Sigmoid colon (tissue), 7 donors: Measurements from ENCODE around the gene CLCNKA. TPM values are rescaled to one million over a fixed set of nuclear protein-coding genes. Genes with fewer than 3 reads are reported as not detected.
"Not testable (repeated sequence)": the region's sequence is repeated elsewhere in the genome, so short reads cannot be mapped to it uniquely, and the experiment has no call there.

Source experiments
- DNase-seq: peaks from one replicate; pipeline ENCODE4 v3.0.0-alpha.2; 2019
- H3K27ac ChIP-seq, 4 donors: fragments of 200-600 bp; sonication (generic); one replicate each; pipeline ENCODE4 v1.5.1; 2016 to 2019; ENCODE audit warnings: mild to moderate bottlenecking in 1 of 4
- H3K27me3 ChIP-seq, 3 donors: fragments of 200-600 bp; sonication (generic); one replicate each; pipeline ENCODE4 v1.5.1; 2019; ENCODE audit warnings: mild to moderate bottlenecking in 1 of 3
- H3K36me3 ChIP-seq, 4 donors: fragments of 200-600 bp; sonication (generic); one replicate each; pipeline ENCODE4 v1.5.1; 2016 to 2019
- H3K4me1 ChIP-seq, 4 donors: fragments of 200-600 bp; sonication (generic); one replicate each; pipeline ENCODE4 v1.5.1; 2017 to 2019
- H3K4me3 ChIP-seq, 4 donors: fragments of 200-600 bp; sonication (generic); one replicate each; pipeline ENCODE4 v1.5.1; 2017 to 2019; ENCODE audit warnings: mild to moderate bottlenecking in 2 of 4, moderate library complexity in 1 of 4
- H3K9me3 ChIP-seq, 4 donors: fragments of 200-600 bp in 3 of 4; sonication (generic) in 3 of 4; one replicate each; pipeline versions ENCODE4 v1.5.1 to v1.6.1; 2013 to 2019
- CTCF ChIP-seq, 4 experiments: fragments of 450-650 bp in 3 of 4; fragments of 200-600 bp in 1 of 4; IDR thresholded peaks; one replicate each; pipeline ENCODE4 v1.5.1; 2016 to 2019; ENCODE audit warnings: antibody characterized with exemption in 4 of 4, mild to moderate bottlenecking in 3 of 4, moderate library complexity in 2 of 4
- EP300 ChIP-seq, 4 donors: sonication (generic); formaldehyde crosslinking; IDR thresholded peaks; one replicate each; pipeline ENCODE4 v1.6.1; 2017; ENCODE audit warnings: antibody characterized with exemption in 4 of 4
- POLR2A ChIP-seq, 2 donors: fragments of 450-650 bp; IDR thresholded peaks; one replicate each; pipeline ENCODE4 v1.6.1; 2016; ENCODE audit warnings: antibody characterized with exemption in 2 of 2, mild to moderate bottlenecking in 2 of 2, moderate library complexity in 2 of 2
- POLR2AphosphoS5 ChIP-seq, 4 donors: sonication (generic); formaldehyde crosslinking; IDR thresholded peaks; one replicate each; pipeline ENCODE4 v1.6.1; 2017; ENCODE audit warnings: antibody characterized with exemption in 4 of 4
- WGBS, 2 donors: extraction: QIAGEN DNeasy Blood & Tissue Kit; methylation state at CpG; one replicate each; pipeline ENCODE4 v1.1.7; 2013; 5-methylcytosine and 5-hydroxymethylcytosine counted together
- intact Hi-C: fragments of 100-400 bp; cut with DNase I; formaldehyde crosslinking; loops from one replicate; pipeline ENCODE4 v1.15.1; 2023
- polyA plus RNA-seq, 3 donors: library from polyadenylated mRNA; stranded (reverse); fragments of 200-250 nt; gene quantifications; one replicate each; pipeline ENCODE4 v1.2.3, GENCODE V29; 2013
- total RNA-seq, 4 donors: library from RNA; depleted of rRNA; stranded (reverse); fragments of >200 nt; gene quantifications; one replicate each; pipeline ENCODE4 v1.1.0, GENCODE V29; 2016
- donor health status: healthy with polysubstance abuse.
- donor health status: Bipolar disorder and iron deficiency.
- donor health status: healthy.

Gene CLCNKA
- total and polyA plus RNA-seq, 7 donors = 0.13 to 1.1 TPM; not detected in 5

GRCh38 chr1:16018308-16018707 is 3.5 kb upstream of the CLCNKA start:
- H3K4me1 ChIP-seq = peaks cover 3 to 85% (median 69%) of the 10 kb centered on the region in 4 donors
- peak overlapping the region; percentile 92 to 94 (median 94) for H3K27ac ChIP-seq
- no peaks in the 10 kb centered on the region for H3K36me3 ChIP-seq
- no peaks in the 10 kb centered on the region for H3K9me3 ChIP-seq
- no peaks in the 10 kb centered on the region for H3K27me3 ChIP-seq
- TF ChIP-seq CTCF (IDR thresholded peaks at IDR 0.05) (peak in 1 of 4 experiments; percentile 5), POLR2AphosphoS5 (IDR thresholded peaks at IDR 0.05) (no peak)
- H3K4me3 ChIP-seq = peak overlapping the region in 3 of 4 donors; percentile 56 to 63 (median 57)
- WGBS, 2 donors = 62 to 78% methylated on average over 4 of the region's 4 CpGs
- intact Hi-C loops = no loop called here
- no peak for DNase-seq

- peak in 2 of 4 donors; percentile 32 to 44 for TF ChIP-seq POLR2AphosphoS5 (IDR thresholded peaks at IDR 0.05)
- no peak for TF ChIP-seq CTCF (IDR thresholded peaks at IDR 0.05)
- no peak for TF ChIP-seq POLR2A (IDR thresholded peaks at IDR 0.05)
- H3K27me3 ChIP-seq = no peaks in the 10 kb centered on the region
- H3K9me3 ChIP-seq = no peaks in the 10 kb centered on the region
- H3K4me1 ChIP-seq = peaks cover 3 to 78% (median 63%) of the 10 kb centered on the region in 4 donors
- H3K36me3 ChIP-seq = no peaks in the 10 kb centered on the region
- H3K27ac ChIP-seq = peak overlapping the region; percentile 92 to 94 (median 94)
- peak overlapping the region in 1 of 4 donors; percentile 63 for H3K4me3 ChIP-seq
- WGBS, 2 donors = 81 to 83% methylated on average over 23 of the region's 23 CpGs
- intact Hi-C loops = no loop called here
- DNase-seq = no peak
Observed at GRCh38 chr1:16018749-16019643, 2.8 kb upstream of the CLCNKA start.

GRCh38 chr1:16019644-16020277 is 2.1 kb upstream of the CLCNKA start:
- intact Hi-C loops = no loop called here
- 72 to 84% methylated on average over 9 of the region's 9 CpGs for WGBS, 2 donors

GRCh38 chr1:16020325-16020724 is 1.5 kb upstream of the CLCNKA start:
- 75 to 83% methylated on average over 6 of the region's 6 CpGs for WGBS, 2 donors
- H3K4me3 ChIP-seq = no peak overlapping the region
- H3K36me3 ChIP-seq = no peaks in the 10 kb centered on the region
- H3K27me3 ChIP-seq = no peaks in the 10 kb centered on the region
- H3K27ac ChIP-seq = peak overlapping the region; percentile 92 to 94 (median 94)
- peaks cover 3 to 64% (median 49%) of the 10 kb centered on the region in 4 donors for H3K4me1 ChIP-seq
- H3K9me3 ChIP-seq = no peaks in the 10 kb centered on the region
- intact Hi-C loops = no loop called here
- no peak for DNase-seq
- no peak for TF ChIP-seq POLR2AphosphoS5 (IDR thresholded peaks at IDR 0.05)
- no peak for TF ChIP-seq POLR2A (IDR thresholded peaks at IDR 0.05)
- no peak for TF ChIP-seq EP300 (IDR thresholded peaks at IDR 0.05)
- TF ChIP-seq CTCF (IDR thresholded peaks at IDR 0.05) = no peak

More at GRCh38 chr1:16019644-16020277, 2.1 kb upstream of the CLCNKA start:
- H3K4me1 ChIP-seq = peaks cover 3 to 70% (median 55%) of the 10 kb centered on the region in 4 donors
- H3K36me3 ChIP-seq = no peaks in the 10 kb centered on the region
- no peaks in the 10 kb centered on the region for H3K9me3 ChIP-seq
- no peak for TF ChIP-seq POLR2A (IDR thresholded peaks at IDR 0.05)
- no peak for TF ChIP-seq POLR2AphosphoS5 (IDR thresholded peaks at IDR 0.05)
- no peak for TF ChIP-seq EP300 (IDR thresholded peaks at IDR 0.05)
- TF ChIP-seq CTCF (IDR thresholded peaks at IDR 0.05) = no peak
- no peak overlapping the region for H3K4me3 ChIP-seq
- DNase-seq = peak; percentile 82
- no peaks in the 10 kb centered on the region for H3K27me3 ChIP-seq
- peak overlapping the region; percentile 92 to 94 (median 94) for H3K27ac ChIP-seq

GRCh38 chr1:16020878-16021277 is 958 bp upstream of the CLCNKA start:
- H3K27me3 ChIP-seq, H3K9me3 ChIP-seq, DNase-seq, H3K4me3 ChIP-seq, intact Hi-C loops, H3K36me3 ChIP-seq: not testable (repeated sequence)
- WGBS, 2 donors = 81 to 83% methylated on average over 9 of the region's 9 CpGs
- Histone ChIP-seq H3K27ac (peak overlapping the region; percentile 92 to 94 (median 94)), H3K4me1 (peaks cover 3 to 59% (median 44%) of the 10 kb centered on the region in 4 donors)
